Activated CD8-positive, alpha-beta memory T cell treated with anti-CD3 and anti-CD28 coated beads, Interleukin-2, amount 10 ng/mL, durations not matched to agents 7 days and 5 days (primary cell): ENCODE data around the gene RHEB. TPM values are rescaled to one million over a fixed set of nuclear protein-coding genes. Genes with fewer than 3 reads are reported as not detected.

Experiments used
- ATAC-seq: fragments of 150-1000 bp; cut with Tn5 transposase; one replicate; pipeline ENCODE4 v1.10.0; 2021; ENCODE audit warnings: moderate library complexity
- CTCF ChIA-PET: fragments of 350-600 bp; sonication (Branson Sonifier 250); formaldehyde crosslinking; loops from one replicate; lab custom pipeline; 2021; ENCODE audit warnings: antibody characterized with exemption; lab: Charles Lee
- DNase-seq: peaks from one replicate; pipeline ENCODE4 v3.0.0-alpha.2; 2020
- H3K27ac Mint-ChIP-seq: one replicate; pipeline ENCODE4 v1.8.0; 2021; ENCODE audit warnings: mild to moderate bottlenecking, mixed read lengths
- H3K27me3 Mint-ChIP-seq: one replicate; pipeline ENCODE4 v1.8.0; 2021; ENCODE audit warnings: mixed read lengths
- H3K36me3 Mint-ChIP-seq: one replicate; pipeline ENCODE4 v1.8.0; 2021; ENCODE audit warnings: mild to moderate bottlenecking, mixed read lengths
- H3K4me1 Mint-ChIP-seq: one replicate; pipeline ENCODE4 v1.8.0; 2021; ENCODE audit warnings: mixed read lengths
- H3K4me3 Mint-ChIP-seq: one replicate; pipeline ENCODE4 v1.8.0; 2021; ENCODE audit warnings: mild to moderate bottlenecking, moderate library complexity, mixed read lengths
- H3K9me3 Mint-ChIP-seq: one replicate; pipeline ENCODE4 v1.8.0; 2022; ENCODE audit warnings: low read depth, mixed read lengths
- microRNA-seq: library from miRNA; unstranded; fragments of <30 nt; microRNA quantifications from one replicate; pipeline ENCODE4 v1.2.0, GENCODE V29; 2022
- total RNA-seq, 2 experiments: library from RNA; stranded (reverse); gene quantifications; one replicate each; pipeline ENCODE4 v1.2.3, GENCODE V29; 2021

RHEB gene
- total RNA-seq, 2 experiments from 2014 or later = 66.2 to 73.0 TPM

DNA sequence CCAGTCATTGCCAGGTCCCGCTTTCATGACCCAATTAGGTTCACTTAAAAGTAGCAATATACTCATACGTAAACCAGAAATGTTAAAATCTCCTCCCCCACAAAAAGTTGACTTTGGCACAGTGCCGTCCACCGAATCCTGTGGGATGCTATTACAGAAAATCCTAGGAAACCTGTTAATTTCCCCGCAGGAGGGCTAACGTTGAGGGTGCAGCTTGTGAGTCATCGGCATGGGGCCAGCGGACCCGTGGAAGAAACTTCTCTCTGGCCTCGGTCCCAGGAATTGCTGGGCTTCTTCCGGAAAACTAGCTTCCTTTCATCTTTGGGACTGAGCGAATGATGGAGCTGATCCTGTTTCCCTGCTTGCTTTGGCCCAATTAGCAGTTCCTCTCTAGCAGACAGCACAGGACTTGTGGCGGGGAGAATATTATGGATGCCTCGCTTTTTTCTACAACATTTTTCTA, 93.2 kb downstream of the RHEB start:
- H3K27ac Mint-ChIP-seq = no peak overlapping the region
- CTCF ChIA-PET = interaction anchor here (0.7 to 1.0 kb wide), 2 partner anchors 21 to 357 kb away, joined by 3 read pairs; no protein-coding TSS in a partner anchor

DNA sequence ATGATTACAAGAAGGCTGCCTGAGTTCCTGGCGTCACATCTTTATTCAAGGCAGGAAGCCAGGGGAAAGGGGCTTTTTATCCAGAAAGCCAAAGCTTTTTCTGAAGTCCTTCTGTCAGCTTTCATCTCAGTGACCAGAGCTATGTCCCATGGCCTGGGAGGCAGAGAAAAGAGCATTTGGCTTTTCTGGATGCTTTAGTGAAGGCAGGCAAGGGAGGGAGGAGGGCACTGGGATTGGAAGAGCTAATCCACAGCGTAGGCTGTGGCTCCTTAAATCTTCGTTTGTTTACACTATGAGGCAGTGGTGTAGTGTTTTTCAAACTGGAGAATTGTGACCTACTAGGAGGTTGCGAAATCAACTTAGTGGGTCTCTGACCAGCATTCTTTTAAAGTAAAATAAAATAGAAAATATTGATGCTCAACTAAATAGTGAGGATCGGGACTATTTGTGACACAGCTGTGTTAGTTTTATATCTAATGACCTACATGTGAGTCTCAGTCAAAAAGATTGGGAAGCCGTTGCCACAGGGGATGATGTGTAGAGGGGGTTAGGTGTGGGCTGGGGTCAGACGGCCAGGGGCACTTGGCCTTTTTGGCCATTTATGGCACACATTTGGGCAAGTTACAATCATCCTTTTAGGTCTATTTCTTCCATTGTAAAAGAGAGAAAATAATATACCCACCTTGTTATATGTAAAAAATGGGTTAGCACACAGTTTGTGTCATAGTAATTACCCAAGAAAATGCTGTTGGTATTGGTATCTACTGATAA, 93.8 kb downstream of the RHEB start:
- no peaks in the 10 kb centered on the region for H3K9me3 Mint-ChIP-seq

More for the DNA sequence above, 93.2 kb downstream of the RHEB start:
- Mint-ChIP-seq H3K27me3 (peaks cover 26% of the 10 kb centered on the region), H3K9me3 (no peaks in the 10 kb centered on the region), H3K4me1 (peaks cover 27% of the 10 kb centered on the region), H3K36me3 (no peaks in the 10 kb centered on the region), H3K4me3 (no peak overlapping the region)
- ATAC-seq = no peak
- no peak for DNase-seq

DNA sequence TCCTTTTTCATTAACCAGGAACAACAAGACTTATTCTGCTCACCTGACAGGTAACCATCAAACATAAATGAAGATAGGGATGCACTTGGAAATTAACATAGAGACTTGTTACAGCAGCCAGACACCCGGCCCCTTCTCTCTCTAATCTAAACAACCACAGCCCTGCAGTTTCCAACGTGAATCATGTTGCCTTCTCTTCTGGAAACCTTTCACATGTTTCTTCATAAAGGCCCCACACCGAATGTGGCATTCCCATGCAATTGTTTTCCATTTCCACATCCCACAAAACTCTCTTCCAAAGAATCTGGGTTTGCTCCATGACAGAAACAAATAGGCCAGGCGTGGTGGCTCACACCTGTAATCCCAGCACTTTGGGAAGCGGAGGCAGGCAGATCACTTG, 94.9 kb downstream of the RHEB start:
- CTCF ChIA-PET = no interaction called here
- DNase-seq (no peak), ATAC-seq (no peak)
- H3K4me1 Mint-ChIP-seq = peaks cover 16% of the 10 kb centered on the region
- no peak overlapping the region for H3K27ac Mint-ChIP-seq
- no peak overlapping the region for H3K4me3 Mint-ChIP-seq
- peaks cover 32% of the 10 kb centered on the region for H3K27me3 Mint-ChIP-seq
- H3K36me3 Mint-ChIP-seq = no peaks in the 10 kb centered on the region
- H3K9me3 Mint-ChIP-seq = no peaks in the 10 kb centered on the region

More for the DNA sequence above, 93.8 kb downstream of the RHEB start:
- CTCF ChIA-PET = interaction anchor here (0.7 to 1.0 kb wide), 2 partner anchors 22 to 358 kb away, joined by 3 read pairs; no protein-coding TSS in a partner anchor
- Mint-ChIP-seq H3K27ac (no peak overlapping the region), H3K4me3 (no peak overlapping the region), H3K4me1 (peaks cover 24% of the 10 kb centered on the region), H3K36me3 (no peaks in the 10 kb centered on the region), H3K27me3 (peaks cover 26% of the 10 kb centered on the region)
- ATAC-seq (no peak), DNase-seq (no peak)

DNA sequence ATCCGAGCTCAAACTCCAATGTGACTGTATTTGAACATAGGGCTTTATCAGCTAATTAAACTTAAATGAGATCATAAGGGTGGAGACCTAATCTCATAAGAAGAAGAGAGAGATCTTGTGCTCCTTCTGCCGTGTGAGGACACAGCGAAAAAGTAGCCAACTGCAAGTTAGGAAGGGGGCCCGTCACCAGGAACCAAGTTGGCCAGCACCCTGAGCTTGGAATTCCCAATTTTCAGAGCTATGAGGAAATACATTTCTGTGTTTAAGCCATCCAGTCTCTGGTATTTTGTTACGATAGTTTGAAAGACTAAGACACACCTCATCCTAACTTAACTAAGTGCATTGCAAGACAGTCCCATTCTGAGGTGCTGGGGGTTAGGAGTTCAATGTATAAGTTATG, 95.8 kb downstream of the RHEB start:
- H3K4me1 Mint-ChIP-seq = peaks cover 8% of the 10 kb centered on the region
- ATAC-seq = no peak
- CTCF ChIA-PET = interaction anchor here (1.6 kb wide), 1 partner anchor 25 kb away, joined by 9 read pairs; no protein-coding TSS in a partner anchor

DNA sequence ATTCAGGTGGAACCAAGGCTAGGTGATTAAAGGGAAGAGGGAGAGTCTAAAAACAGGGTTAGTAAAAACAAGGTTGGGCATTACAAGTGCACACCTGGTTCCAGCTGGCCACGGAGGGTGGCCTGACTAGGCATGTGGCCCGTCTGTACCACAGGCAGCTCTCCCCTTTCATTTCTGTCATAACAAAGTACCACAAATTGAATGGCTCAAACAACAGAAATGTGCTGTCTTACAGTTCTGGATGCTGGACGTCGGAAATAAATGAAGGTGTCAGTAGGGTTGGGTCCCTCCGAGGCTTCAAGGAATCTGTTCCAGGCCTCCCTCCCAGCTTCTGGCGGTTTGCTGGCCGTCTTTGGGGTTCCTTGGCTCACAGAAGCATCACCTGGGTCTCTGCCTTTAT, 96.5 kb downstream of the RHEB start:
- Mint-ChIP-seq H3K4me1 (peaks cover 2% of the 10 kb centered on the region), H3K27ac (no peak overlapping the region), H3K9me3 (peaks cover 2% of the 10 kb centered on the region), H3K36me3 (no peaks in the 10 kb centered on the region), H3K4me3 (no peak overlapping the region), H3K27me3 (peaks cover 35% of the 10 kb centered on the region)
- ATAC-seq = no peak
- DNase-seq = no peak
- CTCF ChIA-PET = interaction anchor here (1.6 kb wide), 1 partner anchor 25 kb away, joined by 9 read pairs; no protein-coding TSS in a partner anchor

More for the DNA sequence above, 95.8 kb downstream of the RHEB start:
- no peak for DNase-seq
- no peaks in the 10 kb centered on the region for H3K9me3 Mint-ChIP-seq
- H3K4me3 Mint-ChIP-seq = no peak overlapping the region
- no peak overlapping the region for H3K27ac Mint-ChIP-seq
- no peaks in the 10 kb centered on the region for H3K36me3 Mint-ChIP-seq
- H3K27me3 Mint-ChIP-seq = peaks cover 33% of the 10 kb centered on the region

DNA sequence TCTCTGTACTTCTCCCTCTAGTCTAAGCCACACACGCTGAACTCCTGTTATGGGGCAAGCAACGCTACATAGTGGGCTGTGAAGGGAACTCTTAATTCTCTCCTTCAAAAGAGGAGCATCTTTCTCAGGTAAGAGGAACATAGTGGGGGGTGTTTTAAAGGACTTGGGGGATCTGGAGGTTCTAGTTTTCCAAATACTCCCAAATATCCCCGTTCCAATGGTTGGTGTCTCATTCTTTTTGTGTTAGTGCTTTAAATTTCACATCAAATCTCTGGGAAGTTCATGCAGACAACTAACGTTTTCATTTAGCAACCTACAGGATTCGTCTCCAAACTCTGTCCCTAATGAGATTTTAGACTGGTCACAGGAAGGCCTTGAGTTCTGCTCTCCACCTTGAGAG, 97.5 kb downstream of the RHEB start:
- CTCF ChIA-PET = no interaction called here
- Mint-ChIP-seq H3K36me3 (no peaks in the 10 kb centered on the region), H3K4me1 (no peaks in the 10 kb centered on the region), H3K9me3 (peaks cover 4% of the 10 kb centered on the region), H3K27ac (no peak overlapping the region), H3K27me3 (peaks cover 38% of the 10 kb centered on the region), H3K4me3 (no peak overlapping the region)
- ATAC-seq (no peak), DNase-seq (no peak)

DNA sequence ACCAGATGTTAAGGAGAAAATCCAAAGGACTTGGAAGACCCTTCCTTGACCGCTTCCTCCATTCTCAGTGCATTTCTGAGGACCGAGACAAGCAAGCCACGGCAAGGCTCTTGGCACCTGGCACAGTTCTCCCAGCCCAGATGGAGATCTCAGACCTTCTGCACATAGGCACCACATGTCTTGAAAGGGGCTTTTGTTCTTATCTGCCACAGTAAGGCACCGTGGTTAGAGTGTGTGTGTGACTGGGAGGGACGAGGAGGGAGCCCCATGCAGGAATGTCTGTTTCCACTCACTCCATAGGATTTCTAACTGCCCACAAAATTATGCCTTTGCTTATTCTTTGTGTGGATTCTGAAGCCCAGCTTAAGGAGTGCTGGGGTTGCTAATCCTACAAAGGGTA, 99.6 kb downstream of the RHEB start:
- H3K36me3 Mint-ChIP-seq = no peaks in the 10 kb centered on the region
- CTCF ChIA-PET = interaction anchor here (0.9 kb wide), 1 partner anchor 28 kb away, joined by 4 read pairs; no protein-coding TSS in a partner anchor
- H3K27ac Mint-ChIP-seq = no peak overlapping the region
- H3K9me3 Mint-ChIP-seq = peaks cover 4% of the 10 kb centered on the region
- H3K4me1 Mint-ChIP-seq = no peaks in the 10 kb centered on the region
- no peak overlapping the region for H3K4me3 Mint-ChIP-seq
- H3K27me3 Mint-ChIP-seq = peaks cover 43% of the 10 kb centered on the region
- DNase-seq = no peak
- ATAC-seq = no peak

DNA sequence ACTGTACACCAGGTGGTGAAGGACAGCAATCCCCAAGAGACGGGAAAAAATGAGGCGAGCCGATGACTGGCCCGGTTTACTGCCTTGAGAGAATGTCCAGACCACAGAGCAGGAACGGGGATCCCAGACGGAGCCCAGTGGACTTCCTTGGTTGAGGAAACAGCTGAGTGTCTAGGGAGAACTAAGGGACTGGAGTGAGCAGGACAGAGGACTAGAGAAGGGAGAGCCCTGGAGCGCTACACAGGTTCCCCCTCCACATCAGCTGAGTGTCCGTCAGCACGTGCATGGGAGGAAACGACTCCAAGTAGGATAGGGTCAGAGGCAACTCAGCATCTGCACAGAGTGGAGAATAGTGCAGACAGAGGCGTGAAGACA, 102.8 kb downstream of the RHEB start:
- Mint-ChIP-seq H3K4me3 (no peak overlapping the region), H3K4me1 (peaks cover 8% of the 10 kb centered on the region), H3K9me3 (peaks cover 4% of the 10 kb centered on the region), H3K27ac (no peak overlapping the region), H3K36me3 (no peaks in the 10 kb centered on the region), H3K27me3 (peaks cover 55% of the 10 kb centered on the region)
- CTCF ChIA-PET = interaction anchor here (1.8 kb wide), 1 partner anchor 14 kb away, joined by 3 read pairs; no protein-coding TSS in a partner anchor
- ATAC-seq (no peak), DNase-seq (no peak)

DNA sequence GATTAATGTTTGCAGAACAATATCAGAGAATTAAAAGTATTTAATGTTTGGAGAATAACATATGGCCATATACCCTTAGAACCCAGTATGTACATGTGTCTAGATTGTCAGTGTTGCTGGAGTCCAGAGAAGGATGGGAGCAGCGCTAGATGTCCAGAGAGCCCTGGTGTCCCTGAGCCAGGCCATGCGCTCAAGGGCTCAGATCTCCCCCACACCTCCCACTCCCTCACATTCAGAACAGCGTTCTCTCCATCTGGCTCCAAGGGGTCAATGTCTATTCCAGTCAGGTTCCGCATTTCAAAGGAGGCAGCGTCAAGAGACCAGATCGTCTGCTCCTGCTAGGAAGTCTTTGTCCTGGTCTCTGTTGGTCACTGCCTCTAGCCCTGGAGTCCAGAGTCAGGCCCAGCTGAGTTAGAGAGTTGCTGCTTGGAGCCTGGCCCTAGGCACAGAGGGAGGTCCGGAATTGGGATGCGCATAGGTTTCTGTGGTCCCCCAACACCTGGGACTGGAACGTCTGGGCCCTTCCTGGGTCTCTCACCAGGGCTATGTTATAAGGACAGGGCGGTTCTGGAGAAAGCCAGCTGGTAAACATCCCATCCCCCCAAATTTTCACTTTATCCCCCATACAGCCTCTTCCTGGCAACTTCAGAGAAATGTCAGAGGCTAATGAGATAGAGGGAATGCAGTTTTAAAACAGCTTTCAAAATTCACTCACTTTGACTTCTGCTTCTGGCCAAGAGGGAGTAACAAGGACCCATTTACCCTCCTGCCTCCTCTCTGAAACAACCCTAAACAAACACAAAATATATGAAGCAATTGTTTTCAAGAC, 103.4 kb downstream of the RHEB start:
- Mint-ChIP-seq H3K9me3 (peaks cover 4% of the 10 kb centered on the region), H3K36me3 (no peaks in the 10 kb centered on the region), H3K4me3 (no peak overlapping the region), H3K27ac (no peak overlapping the region), H3K27me3 (peaks cover 57% of the 10 kb centered on the region), H3K4me1 (peaks cover 8% of the 10 kb centered on the region)
- ATAC-seq (no peak), DNase-seq (no peak)
- CTCF ChIA-PET = no interaction called here

Small RNAs within 50 kb of the gene (microRNA-seq; reads per million reads assigned to microRNA genes)
- gene MIR3907 = not detected

Other genes starting within 250 kb of the RHEB start
- 10 to 100 TPM; 71.3 to 73.3 TPM for gene NUB1, start 178.1 kb downstream of the RHEB start, total RNA-seq
- gene WDR86, start 109.9 kb downstream of the RHEB start, total RNA-seq = under 1 TPM in 1 of 2 experiments, not detected in 1; 0.29 TPM
- gene CRYGN, start 79.8 kb downstream of the RHEB start, total RNA-seq = not detected